Omental fat pad (tissue), 4 donors: ENCODE measurements around the gene FER. TPM values are rescaled to one million over a fixed set of nuclear protein-coding genes. Genes with fewer than 3 reads are reported as not detected.

Experiments used
- ATAC-seq: fragments of 150-250 bp; one replicate; pipeline ENCODE4 v1.9.1; 2016; ENCODE audit warnings: mild to moderate bottlenecking, moderate library complexity; ENCODE audit not compliant: low FRiP score
- DNase-seq: peaks from one replicate; pipeline ENCODE4 v3.0.0-alpha.2; 2019; ENCODE audit warnings: low spot score
- CTCF ChIP-seq, 3 donors: fragments of 450-650 bp; IDR thresholded peaks; one replicate each; pipeline ENCODE4 v1.5.1; 2016 to 2017; ENCODE audit warnings: antibody characterized with exemption in 3 of 3, mild to moderate bottlenecking in 3 of 3, moderate library complexity in 2 of 3
- total RNA-seq, 4 donors: library from RNA; depleted of rRNA; stranded (reverse); fragments of >200 nt; gene quantifications; one replicate each; pipeline ENCODE4 v1.1.0, GENCODE V29; 2016

The FER gene
- total RNA-seq, 4 donors from 2014 or later: 25.2 to 33.1 (median 29.5) TPM

- TF ChIP-seq CTCF (IDR thresholded peaks at IDR 0.05): no peak
- ATAC-seq: no peak
- DNase-seq: no peak
Observed at GRCh38 chr5:109141222-109142200, 393.8 kb downstream of the FER start.

DNA sequence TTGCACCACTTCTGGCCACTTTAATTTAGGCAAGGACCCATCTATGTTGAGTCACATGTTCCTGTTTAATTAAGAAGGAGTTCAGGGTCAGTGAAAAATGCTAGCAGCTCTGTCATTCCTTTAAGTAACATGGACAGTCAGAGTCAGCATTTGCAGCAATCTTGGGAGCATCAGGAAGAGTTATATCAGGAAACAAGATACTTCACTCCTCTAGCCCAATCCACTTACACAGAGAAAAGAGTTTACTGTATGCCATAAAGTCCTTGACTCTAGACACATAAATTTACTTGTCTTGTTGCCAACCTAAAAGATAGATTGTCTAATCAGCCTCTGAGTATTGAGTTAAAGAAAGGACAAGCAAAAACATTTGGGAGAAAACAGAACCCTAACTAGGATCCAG lies 395.3 kb downstream of the FER start:
- no peak for ATAC-seq
- DNase-seq: no peak
- TF ChIP-seq CTCF (IDR thresholded peaks at IDR 0.05): no peak

DNA sequence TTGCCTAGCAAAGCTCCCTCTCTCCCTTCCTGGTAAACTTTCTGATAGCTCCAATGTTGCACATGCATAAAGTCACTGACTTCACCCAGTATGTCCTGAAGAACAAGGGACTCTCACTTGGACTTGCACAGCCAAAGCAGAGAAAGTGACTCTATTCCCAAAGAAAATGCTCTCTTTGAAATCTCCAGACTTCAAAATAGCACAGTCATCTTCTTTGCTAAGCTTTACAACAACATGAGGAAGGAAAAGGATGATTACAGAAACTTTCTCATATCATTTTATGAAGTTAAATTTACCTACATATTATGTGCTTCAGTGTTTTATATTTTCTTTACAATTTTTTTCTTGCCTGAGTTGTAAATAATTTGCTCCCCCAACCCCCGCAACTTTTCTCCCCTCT lies 397.4 kb downstream of the FER start:
- DNase-seq: no peak
- TF ChIP-seq CTCF (IDR thresholded peaks at IDR 0.05): no peak
- ATAC-seq: no peak

- DNase-seq: no peak
- TF ChIP-seq CTCF (IDR thresholded peaks at IDR 0.05): no peak
- ATAC-seq: no peak
Observed at GRCh38 chr5:109146591-109146990, 398.9 kb downstream of the FER start.

DNA sequence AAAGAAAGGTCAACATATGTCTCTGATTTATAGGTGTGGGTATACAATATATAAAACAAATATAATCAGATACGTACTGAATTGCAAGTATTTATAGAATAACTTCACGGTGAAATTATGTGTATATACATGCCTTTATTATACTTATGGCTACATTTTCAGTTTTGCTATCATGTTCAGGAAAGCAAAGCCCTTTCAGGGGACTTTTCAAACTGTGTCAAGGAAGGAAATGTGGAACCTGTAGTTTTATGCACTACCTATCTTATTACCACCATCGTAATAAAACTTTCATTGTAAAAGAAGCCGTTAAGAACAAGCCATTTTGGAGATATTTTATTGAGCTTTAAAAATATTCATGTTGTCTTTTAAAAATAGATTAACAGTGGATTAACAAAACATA lies 404.9 kb downstream of the FER start:
- no peak for TF ChIP-seq CTCF (IDR thresholded peaks at IDR 0.05)
- DNase-seq: no peak
- no peak for ATAC-seq

DNA sequence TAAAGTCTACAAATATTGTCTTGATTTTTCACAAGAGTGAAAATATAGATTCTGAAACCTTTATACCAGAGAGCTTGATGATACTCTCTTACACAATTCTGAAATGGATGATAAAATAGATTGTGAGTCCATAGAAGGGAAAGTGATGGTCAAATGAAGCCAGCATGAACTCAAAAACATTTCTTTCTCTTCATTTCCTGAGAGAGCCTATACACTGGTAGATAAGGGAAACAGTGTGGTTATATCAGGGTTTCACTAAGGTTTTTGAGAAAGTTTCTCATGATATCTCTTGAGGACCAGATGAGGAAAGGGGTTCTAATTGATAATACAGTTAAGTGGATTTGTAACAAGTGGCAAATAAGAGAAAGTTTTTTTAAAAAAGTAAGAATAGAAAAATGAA lies 407.9 kb downstream of the FER start:
- TF ChIP-seq CTCF (IDR thresholded peaks at IDR 0.05): no peak
- ATAC-seq (no peak), DNase-seq (no peak)

GRCh38 chr5:109156885-109157284 lies 409.2 kb downstream of the FER start:
- DNase-seq (no peak), ATAC-seq (no peak)
- TF ChIP-seq CTCF (IDR thresholded peaks at IDR 0.05): no peak
